Measurements from ENCODE around the gene MCCD1. TPM values are rescaled to one million over a fixed set of nuclear protein-coding genes. Genes with fewer than 3 reads are reported as not detected.
A peak's percentile ranks its signal among the peaks of the same experiment; 100 is the strongest.

MCCD1 gene
- total RNA-seq, 1 experiment from 2014 or later = not detected

GRCh38 chr6:31567531-31568370 lies 39.0 kb downstream of the MCCD1 start:
- Histone ChIP-seq H3K56ac (ENCODE audit: insufficient read length, low read depth, low read length) (no peak overlapping the region), H2BK12ac (ENCODE audit: insufficient read length, low read depth, low read length) (no peak overlapping the region), H4K8ac (replicated peaks; ENCODE audit: insufficient read length, low read depth, low read length) (no peak overlapping the region), H2BK120ac (ENCODE audit: low read depth, low read length, poor library complexity, severe bottlenecking) (no peak overlapping the region), H4K5ac (ENCODE audit: insufficient read length, low read depth, low read length) (no peak overlapping the region), H3K23me2 (ENCODE audit: insufficient read length, low read depth, low read length, poor library complexity, severe bottlenecking) (no peaks in the 10 kb centered on the region), H2AK5ac (ENCODE audit: insufficient read length, low read length) (no peak overlapping the region), H3K9ac (ENCODE audit: extremely low read depth, insufficient read length, low read length) (no peak overlapping the region), H3T11ph (ENCODE audit: low read length) (no peak overlapping the region), H3K23ac (ENCODE audit: insufficient read length, low read depth, low read length) (no peak overlapping the region), H4K20me1 (ENCODE audit: control insufficient read depth, insufficient read depth, insufficient read length) (no peaks in the 10 kb centered on the region), H3K79me2 (ENCODE audit: insufficient read depth, low read length) (no peaks in the 10 kb centered on the region), H3K79me1 (ENCODE audit: insufficient read depth, low read depth, low read length, poor library complexity, severe bottlenecking) (no peaks in the 10 kb centered on the region), H3K4me1 (ENCODE audit: insufficient read depth, low read length) (no peaks in the 10 kb centered on the region), H3K9me3 (ENCODE audit: control insufficient read depth, low read depth, low read length) (no peaks in the 10 kb centered on the region), H3K4me2 (ENCODE audit: insufficient read depth, insufficient read length, low read length) (no peak overlapping the region), H3K4ac (ENCODE audit: low read depth, low read length) (no peak overlapping the region), H2BK15ac (ENCODE audit: low read depth, low read length) (no peak overlapping the region), H3K14ac (ENCODE audit: insufficient read depth, low read length) (no peak overlapping the region), H3K27ac (ENCODE audit: insufficient read length, low read depth, low read length) (no peak overlapping the region), H3K27me3 (ENCODE audit: insufficient read depth, low read length) (no peaks in the 10 kb centered on the region), H4K91ac (ENCODE audit: insufficient read length, low read depth, low read length) (no peak overlapping the region), H2BK20ac (ENCODE audit: low read depth, low read length, poor library complexity, severe bottlenecking) (no peak overlapping the region), H3K18ac (ENCODE audit: insufficient read length, low read depth, low read length) (no peak overlapping the region), H2BK5ac (ENCODE audit: insufficient read length, low read length) (no peak overlapping the region), H2AFZ (ENCODE audit: low read length) (no peak overlapping the region)
- H3K4me3 Mint-ChIP-seq = no peak overlapping the region; a peak in 1 of 5 replicates
- H3K9me3 Mint-ChIP-seq = no peaks in the 10 kb centered on the region
- no peak for DNase-seq
- no peaks in the 10 kb centered on the region for H3K36me3 Mint-ChIP-seq (ENCODE audit: insufficient read depth in 1 of 3, low read depth in 3 of 3)
- H3K4me1 Mint-ChIP-seq = peaks cover 8 to 10% of the 10 kb centered on the region in 2 experiments
- TF ChIP-seq CTCF (conservative IDR thresholded peaks at IDR 0.05) = no peak
- no CpG with 5 or more reads among the region's 9 CpGs for WGBS (ENCODE audit: extremely low coverage, insufficient read length, low lambda C conversion rate)
- H3K27me3 Mint-ChIP-seq (ENCODE audit: low read depth) = no peaks in the 10 kb centered on the region
- H3K27ac Mint-ChIP-seq = peak overlapping the region in 1 of 3 experiments; percentile 44; a peak in 2 of 7 replicates

Measured in H9 (cell line).